ENCODE measurements around the gene B4GALT1.

B4GALT1 gene

DNA sequence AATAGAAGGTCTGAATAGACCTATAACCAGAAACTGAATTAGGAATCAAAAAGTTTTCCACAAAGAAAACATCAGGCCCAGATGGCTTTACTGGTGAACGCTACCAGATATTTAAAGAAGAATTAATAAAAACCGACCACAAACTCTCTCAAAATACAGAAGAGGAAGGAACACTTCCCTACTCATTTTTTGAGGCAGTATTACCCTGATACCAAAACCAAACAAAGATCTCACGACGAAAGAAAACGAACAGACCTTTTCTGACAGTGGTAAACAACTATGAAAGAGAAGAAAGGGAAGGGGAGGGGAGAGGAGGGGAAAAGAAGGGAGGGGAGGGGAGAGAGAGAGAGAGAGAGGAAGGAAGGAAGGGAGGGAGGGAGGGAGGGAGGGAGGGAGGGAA lies 13.5 kb downstream of the B4GALT1 start:
- TF ChIP-seq, protein P1, sequence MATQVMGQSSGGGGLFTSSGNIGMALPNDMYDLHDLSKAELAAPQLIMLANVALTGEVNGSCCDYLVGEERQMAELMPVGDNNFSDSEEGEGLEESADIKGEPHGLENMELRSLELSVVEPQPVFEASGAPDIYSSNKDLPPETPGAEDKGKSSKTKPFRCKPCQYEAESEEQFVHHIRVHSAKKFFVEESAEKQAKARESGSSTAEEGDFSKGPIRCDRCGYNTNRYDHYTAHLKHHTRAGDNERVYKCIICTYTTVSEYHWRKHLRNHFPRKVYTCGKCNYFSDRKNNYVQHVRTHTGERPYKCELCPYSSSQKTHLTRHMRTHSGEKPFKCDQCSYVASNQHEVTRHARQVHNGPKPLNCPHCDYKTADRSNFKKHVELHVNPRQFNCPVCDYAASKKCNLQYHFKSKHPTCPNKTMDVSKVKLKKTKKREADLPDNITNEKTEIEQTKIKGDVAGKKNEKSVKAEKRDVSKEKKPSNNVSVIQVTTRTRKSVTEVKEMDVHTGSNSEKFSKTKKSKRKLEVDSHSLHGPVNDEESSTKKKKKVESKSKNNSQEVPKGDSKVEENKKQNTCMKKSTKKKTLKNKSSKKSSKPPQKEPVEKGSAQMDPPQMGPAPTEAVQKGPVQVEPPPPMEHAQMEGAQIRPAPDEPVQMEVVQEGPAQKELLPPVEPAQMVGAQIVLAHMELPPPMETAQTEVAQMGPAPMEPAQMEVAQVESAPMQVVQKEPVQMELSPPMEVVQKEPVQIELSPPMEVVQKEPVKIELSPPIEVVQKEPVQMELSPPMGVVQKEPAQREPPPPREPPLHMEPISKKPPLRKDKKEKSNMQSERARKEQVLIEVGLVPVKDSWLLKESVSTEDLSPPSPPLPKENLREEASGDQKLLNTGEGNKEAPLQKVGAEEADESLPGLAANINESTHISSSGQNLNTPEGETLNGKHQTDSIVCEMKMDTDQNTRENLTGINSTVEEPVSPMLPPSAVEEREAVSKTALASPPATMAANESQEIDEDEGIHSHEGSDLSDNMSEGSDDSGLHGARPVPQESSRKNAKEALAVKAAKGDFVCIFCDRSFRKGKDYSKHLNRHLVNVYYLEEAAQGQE (IDR thresholded peaks at IDR 0.05; ENCODE audit: insufficient read depth in 1 of 2, low read depth in 2 of 2, low read length in 2 of 2), result no peak
- no peak for TF ChIP-seq SIN3A (IDR thresholded peaks at IDR 0.05; ENCODE audit: borderline replicate concordance, insufficient read depth, low read length)
- TF ChIP-seq FOXP2 (optimal IDR thresholded peaks at IDR 0.05; ENCODE audit: borderline replicate concordance, extremely low read depth, extremely low read length, insufficient read depth), result no peak
- TF ChIP-seq TAF1 (IDR thresholded peaks at IDR 0.05; ENCODE audit: borderline replicate concordance, insufficient read depth, low read length), result no peak
- no peak for TF ChIP-seq POLR2AphosphoS5 (IDR thresholded peaks at IDR 0.05; ENCODE audit: low read depth, low read length)

DNA sequence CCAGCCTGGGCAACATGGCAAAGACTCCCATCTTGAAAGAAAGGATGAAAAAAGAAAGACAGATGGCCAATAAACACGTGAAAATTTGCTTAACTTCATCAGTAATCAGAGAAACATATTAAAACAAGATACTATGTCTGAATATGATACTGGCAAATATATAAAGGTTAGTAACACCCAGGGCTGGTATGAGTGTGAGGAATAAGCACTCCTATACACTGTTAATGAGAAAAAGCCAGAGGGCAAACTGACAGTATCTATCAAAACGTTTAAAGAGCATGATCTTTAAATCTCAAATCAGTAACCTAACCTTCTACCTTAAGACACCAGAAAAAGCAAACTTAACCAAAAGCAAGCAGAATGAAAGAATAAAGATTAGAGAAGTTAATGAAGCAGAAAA lies 14.1 kb downstream of the B4GALT1 start:
- TF ChIP-seq SIN3A (IDR thresholded peaks at IDR 0.05; ENCODE audit: borderline replicate concordance, insufficient read depth, low read length), result no peak
- no peak for TF ChIP-seq TAF1 (IDR thresholded peaks at IDR 0.05; ENCODE audit: borderline replicate concordance, insufficient read depth, low read length)
- TF ChIP-seq, protein P1 (IDR thresholded peaks at IDR 0.05; ENCODE audit: insufficient read depth in 1 of 2, low read depth in 2 of 2, low read length in 2 of 2), result no peak
- TF ChIP-seq POLR2AphosphoS5 (IDR thresholded peaks at IDR 0.05; ENCODE audit: low read depth, low read length), result no peak
- no peak for TF ChIP-seq FOXP2 (optimal IDR thresholded peaks at IDR 0.05; ENCODE audit: borderline replicate concordance, extremely low read depth, extremely low read length, insufficient read depth)

DNA sequence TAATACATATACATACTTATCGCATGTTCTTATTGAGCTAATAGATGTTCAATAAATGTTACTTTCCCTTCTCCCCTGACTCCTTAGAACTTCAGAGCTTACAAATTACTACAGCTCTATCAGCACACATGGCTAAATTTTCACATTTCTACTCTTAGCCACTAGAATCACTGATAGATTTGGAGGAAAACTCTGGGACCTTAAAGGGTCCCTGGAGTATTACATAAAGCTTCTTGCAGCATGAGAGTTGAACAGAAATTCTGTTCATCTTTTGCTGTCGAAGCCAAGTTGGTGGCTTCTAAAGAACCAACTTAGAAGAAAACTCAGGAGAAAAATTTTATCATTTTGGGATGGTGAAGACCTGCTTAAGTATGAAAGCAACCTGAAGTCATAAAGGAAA lies 15.5 kb downstream of the B4GALT1 start:
- TF ChIP-seq SIN3A (IDR thresholded peaks at IDR 0.05; ENCODE audit: borderline replicate concordance, insufficient read depth, low read length) (no peak), FOXP2 (optimal IDR thresholded peaks at IDR 0.05; ENCODE audit: borderline replicate concordance, extremely low read depth, extremely low read length, insufficient read depth) (no peak), TAF1 (IDR thresholded peaks at IDR 0.05; ENCODE audit: borderline replicate concordance, insufficient read depth, low read length) (no peak), POLR2AphosphoS5 (IDR thresholded peaks at IDR 0.05; ENCODE audit: low read depth, low read length) (no peak)
- TF ChIP-seq, protein P1 (IDR thresholded peaks at IDR 0.05; ENCODE audit: insufficient read depth in 1 of 2, low read depth in 2 of 2, low read length in 2 of 2), result no peak

DNA sequence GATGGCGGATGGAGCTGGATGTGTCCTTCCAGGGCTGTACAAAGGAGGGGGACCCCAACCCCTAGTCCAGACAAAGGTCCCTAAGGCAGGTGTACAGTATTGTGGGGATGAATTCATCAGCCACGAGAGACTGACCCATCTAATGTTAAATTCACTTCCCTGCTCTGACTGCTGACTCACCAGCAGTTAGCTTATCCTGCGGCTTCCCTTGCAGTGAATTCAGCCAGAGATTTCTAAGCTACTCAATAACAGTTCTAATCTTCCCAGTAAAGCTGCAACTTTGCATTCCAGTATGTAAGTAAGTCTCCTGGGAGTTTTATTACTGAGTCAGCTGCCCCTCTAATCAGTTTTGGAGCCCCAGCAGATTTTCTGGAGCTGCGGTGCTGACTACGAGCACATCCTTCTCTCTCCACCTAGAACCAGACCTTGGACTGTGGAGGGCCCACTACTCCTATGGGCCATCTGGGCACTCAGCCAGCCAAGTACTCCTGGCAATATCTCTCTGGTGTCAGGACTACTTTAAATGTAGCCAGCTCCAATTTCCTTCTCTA lies 16.1 kb downstream of the B4GALT1 start:
- TF ChIP-seq, protein P1 (IDR thresholded peaks at IDR 0.05; ENCODE audit: insufficient read depth in 1 of 2, low read depth in 2 of 2, low read length in 2 of 2), result no peak
- TF ChIP-seq FOXP2 (optimal IDR thresholded peaks at IDR 0.05; ENCODE audit: borderline replicate concordance, extremely low read depth, extremely low read length, insufficient read depth) (no peak), POLR2AphosphoS5 (IDR thresholded peaks at IDR 0.05; ENCODE audit: low read depth, low read length) (no peak), TAF1 (IDR thresholded peaks at IDR 0.05; ENCODE audit: borderline replicate concordance, insufficient read depth, low read length) (no peak), SIN3A (IDR thresholded peaks at IDR 0.05; ENCODE audit: borderline replicate concordance, insufficient read depth, low read length) (no peak)

Data from PFSK-1 (cell line).